ENCODE results near the gene NPVF. TPM values are rescaled to one million over a fixed set of nuclear protein-coding genes. Genes with fewer than 3 reads are reported as not detected.

Gene NPVF
- total and polyA plus RNA-seq, 9 donors = not detected

- no peak for DNase-seq
- Histone ChIP-seq H3K27ac (ENCODE audit: low read length) (no peak overlapping the region), H3K9me3 (replicated peaks; ENCODE audit: control insufficient read depth, low read depth, low read length) (no peaks in the 10 kb centered on the region), H3K4me1 (ENCODE audit: control insufficient read depth, insufficient read depth, low read length) (peaks cover 2% of the 10 kb centered on the region), H3K27me3 (ENCODE audit: control insufficient read depth, insufficient read depth, low read length) (no peaks in the 10 kb centered on the region), H3K4me3 (ENCODE audit: low read length) (no peak overlapping the region), H3K36me3 (ENCODE audit: control insufficient read depth, insufficient read depth, low read length) (no peaks in the 10 kb centered on the region)
- WGBS (ENCODE audit: insufficient coverage) = 100% methylated on average over 1 of the region's 3 CpGs
These were observed 26.3 kb upstream of the NPVF start for GRCh38 chr7:25254604-25255003.

GRCh38 chr7:25253714-25254113 is 25.4 kb upstream of the NPVF start:
- Histone ChIP-seq H3K9me3 (replicated peaks; ENCODE audit: control insufficient read depth, low read depth, low read length) (no peaks in the 10 kb centered on the region), H3K4me3 (ENCODE audit: low read length) (no peak overlapping the region), H3K4me1 (ENCODE audit: control insufficient read depth, insufficient read depth, low read length) (peaks cover 2% of the 10 kb centered on the region), H3K36me3 (ENCODE audit: control insufficient read depth, insufficient read depth, low read length) (no peaks in the 10 kb centered on the region), H3K27me3 (ENCODE audit: control insufficient read depth, insufficient read depth, low read length) (no peaks in the 10 kb centered on the region), H3K27ac (ENCODE audit: low read length) (no peak overlapping the region)
- WGBS (ENCODE audit: insufficient coverage) = 100% methylated on average over 1 of the region's 1 CpG
- DNase-seq = peak; percentile 40

- 60% methylated on average over 1 of the region's 3 CpGs for WGBS (ENCODE audit: insufficient coverage)
- Histone ChIP-seq H3K36me3 (ENCODE audit: control insufficient read depth, insufficient read depth, low read length) (no peaks in the 10 kb centered on the region), H3K4me1 (ENCODE audit: control insufficient read depth, insufficient read depth, low read length) (no peaks in the 10 kb centered on the region), H3K4me3 (ENCODE audit: low read length) (no peak overlapping the region), H3K9me3 (replicated peaks; ENCODE audit: control insufficient read depth, low read depth, low read length) (no peaks in the 10 kb centered on the region), H3K27me3 (ENCODE audit: control insufficient read depth, insufficient read depth, low read length) (no peaks in the 10 kb centered on the region), H3K27ac (ENCODE audit: low read length) (no peak overlapping the region)
- no peak for DNase-seq
These were observed 22.1 kb upstream of the NPVF start for GRCh38 chr7:25250386-25250785.

GRCh38 chr7:25249772-25250171 is 21.5 kb upstream of the NPVF start:
- DNase-seq = no peak
- Histone ChIP-seq H3K4me1 (ENCODE audit: control insufficient read depth, insufficient read depth, low read length) (no peaks in the 10 kb centered on the region), H3K27ac (ENCODE audit: low read length) (no peak overlapping the region), H3K27me3 (ENCODE audit: control insufficient read depth, insufficient read depth, low read length) (no peaks in the 10 kb centered on the region), H3K9me3 (replicated peaks; ENCODE audit: control insufficient read depth, low read depth, low read length) (no peaks in the 10 kb centered on the region), H3K4me3 (ENCODE audit: low read length) (no peak overlapping the region), H3K36me3 (ENCODE audit: control insufficient read depth, insufficient read depth, low read length) (no peaks in the 10 kb centered on the region)
- WGBS (ENCODE audit: insufficient coverage) = 90% methylated on average over 2 of the region's 3 CpGs

- Histone ChIP-seq H3K27ac (ENCODE audit: low read length) (no peak overlapping the region), H3K9me3 (replicated peaks; ENCODE audit: control insufficient read depth, low read depth, low read length) (no peaks in the 10 kb centered on the region), H3K27me3 (ENCODE audit: control insufficient read depth, insufficient read depth, low read length) (no peaks in the 10 kb centered on the region), H3K4me1 (ENCODE audit: control insufficient read depth, insufficient read depth, low read length) (peaks cover 8% of the 10 kb centered on the region), H3K36me3 (ENCODE audit: control insufficient read depth, insufficient read depth, low read length) (no peaks in the 10 kb centered on the region), H3K4me3 (ENCODE audit: low read length) (no peak overlapping the region)
- no peak for DNase-seq
- 100% methylated on average over 1 of the region's 1 CpG for WGBS (ENCODE audit: insufficient coverage)
These were observed 18.0 kb upstream of the NPVF start for GRCh38 chr7:25246306-25246705.

- Histone ChIP-seq H3K27me3 (ENCODE audit: control insufficient read depth, insufficient read depth, low read length) (no peaks in the 10 kb centered on the region), H3K9me3 (replicated peaks; ENCODE audit: control insufficient read depth, low read depth, low read length) (no peaks in the 10 kb centered on the region), H3K4me3 (ENCODE audit: low read length) (no peak overlapping the region), H3K36me3 (ENCODE audit: control insufficient read depth, insufficient read depth, low read length) (no peaks in the 10 kb centered on the region), H3K4me1 (ENCODE audit: control insufficient read depth, insufficient read depth, low read length) (peaks cover 18% of the 10 kb centered on the region), H3K27ac (ENCODE audit: low read length) (peak overlapping the region; percentile 48)
- DNase-seq = peak; percentile 92
- 20% methylated on average over 1 of the region's 3 CpGs for WGBS (ENCODE audit: insufficient coverage)
These were observed 16.2 kb upstream of the NPVF start for GRCh38 chr7:25244254-25245033.

GRCh38 chr7:25242678-25243077 is 14.4 kb upstream of the NPVF start:
- WGBS (ENCODE audit: insufficient coverage) = no CpG with 5 or more reads among the region's 1 CpG
- DNase-seq = no peak

GRCh38 chr7:25240896-25241295 is 12.6 kb upstream of the NPVF start:
- no peak for DNase-seq
- no peaks in the 10 kb centered on the region for H3K27me3 ChIP-seq (ENCODE audit: control insufficient read depth, insufficient read depth, low read length)
- peaks cover 18% of the 10 kb centered on the region for H3K4me1 ChIP-seq (ENCODE audit: control insufficient read depth, insufficient read depth, low read length)

More at GRCh38 chr7:25242678-25243077, 14.4 kb upstream of the NPVF start:
- H3K4me3 ChIP-seq (ENCODE audit: low read length) = no peak overlapping the region
- peaks cover 18% of the 10 kb centered on the region for H3K4me1 ChIP-seq (ENCODE audit: control insufficient read depth, insufficient read depth, low read length)
- no peaks in the 10 kb centered on the region for H3K27me3 ChIP-seq (ENCODE audit: control insufficient read depth, insufficient read depth, low read length)
- H3K27ac ChIP-seq (ENCODE audit: low read length) = no peak overlapping the region
- H3K9me3 ChIP-seq (replicated peaks; ENCODE audit: control insufficient read depth, low read depth, low read length) = no peaks in the 10 kb centered on the region
- no peaks in the 10 kb centered on the region for H3K36me3 ChIP-seq (ENCODE audit: control insufficient read depth, insufficient read depth, low read length)

GRCh38 chr7:25240340-25240739 is 12.1 kb upstream of the NPVF start:
- peaks cover 18% of the 10 kb centered on the region for H3K4me1 ChIP-seq (ENCODE audit: control insufficient read depth, insufficient read depth, low read length)
- H3K36me3 ChIP-seq (ENCODE audit: control insufficient read depth, insufficient read depth, low read length) = no peaks in the 10 kb centered on the region
- no peak overlapping the region for H3K4me3 ChIP-seq (ENCODE audit: low read length)
- no peaks in the 10 kb centered on the region for H3K27me3 ChIP-seq (ENCODE audit: control insufficient read depth, insufficient read depth, low read length)
- peak overlapping the region; percentile 10 for H3K27ac ChIP-seq (ENCODE audit: low read length)
- H3K9me3 ChIP-seq (replicated peaks; ENCODE audit: control insufficient read depth, low read depth, low read length) = no peaks in the 10 kb centered on the region
- WGBS (ENCODE audit: insufficient coverage) = 12% methylated on average over 8 of the region's 10 CpGs
- DNase-seq = peak; percentile 93

More at GRCh38 chr7:25240896-25241295, 12.6 kb upstream of the NPVF start:
- Histone ChIP-seq H3K9me3 (replicated peaks; ENCODE audit: control insufficient read depth, low read depth, low read length) (no peaks in the 10 kb centered on the region), H3K4me3 (ENCODE audit: low read length) (no peak overlapping the region), H3K27ac (ENCODE audit: low read length) (no peak overlapping the region), H3K36me3 (ENCODE audit: control insufficient read depth, insufficient read depth, low read length) (no peaks in the 10 kb centered on the region)

- DNase-seq = no peak
- peaks cover 21% of the 10 kb centered on the region for H3K4me1 ChIP-seq (ENCODE audit: control insufficient read depth, insufficient read depth, low read length)
- WGBS (ENCODE audit: insufficient coverage) = 50% methylated on average over 1 of the region's 3 CpGs
These were observed 11.6 kb upstream of the NPVF start for GRCh38 chr7:25239888-25240287.

More at GRCh38 chr7:25239888-25240287, 11.6 kb upstream of the NPVF start:
- Histone ChIP-seq H3K4me3 (ENCODE audit: low read length) (no peak overlapping the region), H3K27ac (ENCODE audit: low read length) (peak overlapping the region; percentile 29), H3K36me3 (ENCODE audit: control insufficient read depth, insufficient read depth, low read length) (no peaks in the 10 kb centered on the region), H3K9me3 (replicated peaks; ENCODE audit: control insufficient read depth, low read depth, low read length) (no peaks in the 10 kb centered on the region), H3K27me3 (ENCODE audit: control insufficient read depth, insufficient read depth, low read length) (no peaks in the 10 kb centered on the region)
